GM21825 (cell line): ENCODE measurements around the gene MCAM.

Experiments
- ATAC-seq: cut with Tn5 transposase; IDR thresholded peaks from one replicate; pipeline ENCODE4 v1.9.1; 2021; ENCODE audit warnings: mild to moderate bottlenecking, moderate library complexity; ENCODE audit not compliant: unreplicated experiment

Gene MCAM

DNA sequence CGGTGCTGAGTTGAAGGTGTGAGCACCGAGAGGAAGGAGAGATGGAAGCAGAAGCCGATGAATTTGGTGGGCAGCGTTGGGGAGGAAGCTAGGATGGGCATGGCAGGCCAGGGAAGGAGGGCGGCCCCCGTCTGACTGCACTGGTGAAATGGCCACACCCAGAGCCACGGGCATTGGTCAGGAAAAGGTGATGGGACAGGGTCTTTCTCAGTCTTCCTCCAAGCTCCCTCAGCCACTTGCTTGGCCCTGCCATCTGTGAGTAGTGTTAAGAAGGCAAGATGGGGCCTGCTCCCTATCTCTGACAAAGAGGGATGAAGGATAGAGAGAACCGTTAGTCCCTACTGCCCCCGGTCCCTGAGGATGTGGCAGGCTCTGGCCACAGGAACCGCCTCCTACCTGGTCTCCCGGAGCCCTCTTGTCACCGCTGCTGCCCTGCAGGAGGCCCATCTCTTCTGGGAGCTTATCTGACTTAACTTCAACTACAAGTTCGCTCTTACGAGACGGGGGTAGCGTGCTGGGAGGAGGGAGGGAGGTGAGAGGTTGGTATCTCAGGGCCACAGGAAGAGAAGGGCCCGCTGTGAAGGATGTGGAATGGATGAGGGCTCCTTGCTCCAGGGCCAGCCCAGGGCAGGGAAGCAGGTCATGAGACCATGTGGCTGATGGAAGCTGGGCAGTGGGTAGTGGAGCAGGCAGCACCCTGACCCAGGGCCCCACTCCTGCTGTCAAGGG, 6.8 kb downstream of the MCAM start:
- no peak for ATAC-seq

DNA sequence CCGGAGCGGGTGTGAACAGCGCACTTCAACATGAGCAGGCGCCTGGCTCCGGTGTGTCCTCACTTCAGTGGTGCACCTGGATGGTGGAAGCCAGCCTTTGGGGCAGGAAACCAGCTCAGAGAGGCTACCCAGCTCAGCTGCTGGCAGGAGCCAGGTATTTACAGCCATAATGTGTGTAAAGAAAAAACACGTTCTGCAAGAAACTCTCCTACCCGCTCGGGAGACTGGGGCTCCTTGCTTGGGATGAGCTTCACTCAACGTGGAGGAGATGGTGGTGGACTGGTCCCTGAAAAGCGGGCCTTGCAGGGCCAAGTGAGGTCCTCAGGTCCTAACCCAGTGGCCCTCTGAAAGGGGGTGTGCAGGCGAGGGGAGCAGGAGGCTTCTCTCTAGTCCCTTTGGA, 7.5 kb downstream of the MCAM start:
- ATAC-seq = no peak

DNA sequence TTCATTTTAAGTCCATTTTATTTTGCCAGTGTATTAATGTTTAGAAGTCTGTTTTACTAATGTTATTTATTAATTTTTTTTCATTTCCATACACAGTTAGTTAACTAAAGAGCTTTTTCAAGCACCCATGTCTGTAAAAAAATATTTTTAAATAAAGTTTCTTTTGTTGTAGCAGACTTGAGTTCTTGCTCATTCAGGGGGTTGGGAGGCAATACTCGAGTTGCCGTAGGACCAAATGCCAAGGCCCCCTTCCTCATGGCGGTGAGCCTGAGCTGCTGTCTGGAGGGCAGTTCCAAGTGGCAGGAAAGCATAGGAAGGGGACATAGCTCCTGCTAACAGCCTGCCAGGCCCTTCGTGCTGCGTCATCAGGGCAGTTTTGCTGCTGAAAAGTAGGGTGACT, 9.0 kb downstream of the MCAM start:
- no peak for ATAC-seq

DNA sequence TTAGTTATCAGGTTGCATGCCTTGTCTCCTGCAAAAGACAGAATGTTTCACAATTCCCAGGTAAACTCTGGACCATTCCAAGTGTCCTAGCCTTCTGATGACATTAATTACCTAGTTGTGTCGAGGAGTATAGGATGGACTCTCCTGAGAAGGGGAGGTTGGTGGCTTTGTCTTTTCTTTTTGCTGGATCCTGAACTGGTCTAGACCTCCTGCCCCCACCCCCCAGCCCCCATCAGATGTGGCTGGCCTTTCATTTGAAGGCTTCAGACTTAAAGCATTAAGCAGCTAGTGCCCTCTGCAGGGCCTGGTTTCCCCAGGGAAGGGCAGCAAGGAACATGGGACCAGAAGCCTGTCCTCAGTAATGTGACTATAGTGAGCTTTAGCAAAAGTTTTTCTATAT, 9.7 kb downstream of the MCAM start:
- no peak for ATAC-seq

DNA sequence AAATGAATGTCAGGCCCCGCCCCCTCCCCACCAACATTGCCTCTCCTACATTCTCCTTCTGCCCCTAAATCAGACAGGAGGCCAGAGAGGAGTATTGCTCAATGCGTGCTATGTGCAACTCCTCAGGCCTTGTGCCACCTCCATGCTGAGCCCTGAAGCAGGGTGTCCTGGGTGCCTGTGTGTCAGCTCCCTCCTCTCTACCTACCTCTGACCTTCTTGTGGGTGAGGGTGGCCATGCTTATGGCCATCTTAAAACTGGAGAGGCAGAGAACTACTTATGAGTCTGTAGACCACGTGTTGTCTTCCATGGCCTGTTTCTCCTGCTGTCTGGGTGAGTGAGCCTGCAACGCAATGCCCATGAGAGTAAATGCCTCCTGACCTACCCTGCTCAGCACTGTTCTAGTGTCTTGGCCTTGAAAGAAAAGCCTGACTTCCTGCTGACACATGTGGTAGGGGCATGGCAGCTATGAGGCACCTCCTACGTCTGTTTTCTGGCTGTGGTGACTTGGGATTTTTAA, 10.5 kb downstream of the MCAM start:
- ATAC-seq = no peak

DNA sequence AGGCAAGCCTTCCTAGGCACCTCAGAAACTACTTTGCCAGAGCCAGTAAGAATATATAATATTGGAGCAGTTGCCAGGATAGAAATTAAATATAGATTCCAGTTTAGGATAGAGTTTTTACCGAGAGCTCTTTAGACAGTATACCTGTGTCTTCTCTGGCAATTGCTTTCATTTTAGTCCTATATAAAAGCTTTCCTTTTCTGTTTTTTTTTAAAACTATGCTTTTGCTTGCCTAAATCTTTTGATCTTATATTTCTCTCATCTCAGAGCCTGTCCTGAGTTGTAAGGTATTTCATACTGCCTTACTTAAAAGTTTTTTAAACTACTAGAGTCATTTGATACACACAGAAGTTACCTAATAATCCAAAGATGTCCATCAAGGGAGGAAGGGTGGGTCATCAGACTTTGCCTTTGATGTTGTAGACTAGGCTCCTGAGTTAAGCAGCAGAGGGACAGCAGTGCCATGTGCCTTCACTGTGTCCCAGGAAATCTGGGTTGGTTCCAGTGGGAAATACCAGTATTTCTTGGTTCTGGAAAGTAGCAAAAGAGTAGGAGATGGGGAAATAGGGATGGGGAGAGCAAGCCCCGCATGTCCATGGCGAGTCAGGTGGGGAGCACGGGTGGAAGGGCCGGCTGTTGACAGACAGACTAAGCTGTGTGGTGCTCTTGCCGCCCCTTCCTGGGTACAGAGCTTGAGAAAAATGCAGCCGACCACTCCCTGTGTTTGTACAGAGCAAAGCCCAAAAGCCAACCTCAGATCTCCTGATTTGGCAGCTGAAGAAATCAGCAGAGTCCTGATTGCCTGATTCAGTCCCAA, 11.2 kb downstream of the MCAM start:
- ATAC-seq = no peak

DNA sequence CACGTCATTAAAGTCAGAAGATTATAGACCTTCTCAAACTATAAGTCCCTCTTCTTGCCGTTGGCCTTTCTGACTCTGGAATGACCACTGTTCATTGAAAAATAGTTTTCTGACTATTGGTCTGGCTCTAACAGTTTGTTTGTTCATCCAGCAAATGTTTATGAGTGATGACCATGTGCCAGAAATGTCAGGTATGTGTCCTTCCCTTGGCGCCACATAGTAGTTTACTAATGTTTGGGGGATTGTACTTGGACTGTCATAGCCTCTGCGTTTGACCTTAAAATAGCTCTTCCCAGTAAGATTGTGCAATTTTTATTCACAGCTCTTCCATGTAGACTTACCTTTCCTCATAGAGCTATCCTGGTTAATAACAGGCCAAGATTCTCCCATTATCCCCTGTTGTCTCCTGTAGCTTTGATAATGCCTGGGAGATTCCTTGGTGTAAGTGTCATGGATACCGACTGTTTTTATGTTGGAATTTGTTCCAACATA, 13.7 kb downstream of the MCAM start:
- no peak for ATAC-seq

DNA sequence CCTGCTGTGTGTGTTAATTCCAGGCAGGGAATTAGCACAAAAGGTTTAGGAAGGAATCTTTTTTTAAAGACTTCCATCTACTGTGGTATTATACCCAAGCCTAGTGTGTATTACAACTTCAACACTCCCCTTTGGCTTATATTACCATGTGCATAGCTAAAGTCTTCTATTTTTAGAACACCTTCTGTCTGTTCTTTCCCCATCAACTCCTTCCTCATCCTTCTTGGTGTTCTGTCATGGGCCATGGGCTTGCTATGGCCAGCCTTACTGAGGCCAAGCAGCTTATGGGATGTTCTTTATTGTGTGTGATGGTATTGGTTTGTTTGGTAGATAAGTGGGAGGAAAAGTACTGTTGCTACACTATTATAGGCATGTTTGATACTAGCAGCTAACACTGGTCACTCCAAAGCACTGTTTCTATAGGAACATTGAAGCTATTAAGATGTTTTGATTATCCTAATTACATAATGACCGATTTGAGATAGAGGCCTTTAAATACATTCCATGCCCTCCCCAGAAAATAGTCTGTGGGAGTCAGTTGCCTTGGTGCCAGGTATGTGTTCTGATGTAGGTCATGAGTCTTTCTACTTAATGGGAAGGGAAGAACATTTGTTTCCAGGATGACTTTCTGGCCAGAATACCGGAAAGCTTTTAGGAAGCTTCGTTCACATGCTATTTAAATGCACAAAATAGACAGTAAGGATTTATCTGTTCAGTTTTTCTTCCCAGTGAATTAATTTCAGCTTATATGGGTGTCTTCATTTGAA, 16.5 kb downstream of the MCAM start:
- no peak for ATAC-seq

DNA sequence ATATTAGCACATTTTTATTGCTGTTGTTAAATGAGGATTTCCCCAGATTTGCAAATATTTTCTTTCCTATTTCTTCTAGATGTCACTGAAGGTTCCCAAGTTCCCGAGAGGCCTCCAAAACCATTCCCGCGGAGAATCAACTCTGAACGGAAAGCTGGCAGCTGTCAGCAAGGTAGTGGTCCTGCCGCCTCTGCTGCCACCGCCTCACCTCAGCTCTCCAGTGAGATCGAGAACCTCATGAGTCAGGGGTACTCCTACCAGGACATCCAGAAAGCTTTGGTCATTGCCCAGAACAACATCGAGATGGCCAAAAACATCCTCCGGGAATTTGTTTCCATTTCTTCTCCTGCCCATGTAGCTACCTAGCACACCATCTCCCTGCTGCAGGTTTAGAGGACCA, 17.5 kb downstream of the MCAM start:
- no peak for ATAC-seq

DNA sequence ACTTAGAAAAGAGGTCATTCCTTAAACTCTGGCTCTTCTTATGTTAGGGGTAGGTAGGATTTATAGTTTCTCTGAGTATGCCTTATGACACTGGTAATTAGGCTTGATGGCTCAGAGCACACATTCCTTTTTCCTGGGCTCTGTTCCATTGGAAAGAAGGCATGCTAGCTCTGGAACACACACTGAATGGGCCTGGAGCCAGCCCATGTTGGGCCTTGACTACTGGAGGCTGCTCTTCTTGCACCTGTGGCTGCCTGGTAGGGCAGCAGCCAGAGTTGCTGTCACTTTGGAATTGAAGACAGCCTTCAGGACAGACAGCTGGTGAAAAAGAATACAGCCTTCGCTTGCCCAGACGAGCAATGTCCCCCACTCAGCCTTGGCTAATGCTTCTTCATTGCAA, 18.2 kb downstream of the MCAM start:
- ATAC-seq = no peak

DNA sequence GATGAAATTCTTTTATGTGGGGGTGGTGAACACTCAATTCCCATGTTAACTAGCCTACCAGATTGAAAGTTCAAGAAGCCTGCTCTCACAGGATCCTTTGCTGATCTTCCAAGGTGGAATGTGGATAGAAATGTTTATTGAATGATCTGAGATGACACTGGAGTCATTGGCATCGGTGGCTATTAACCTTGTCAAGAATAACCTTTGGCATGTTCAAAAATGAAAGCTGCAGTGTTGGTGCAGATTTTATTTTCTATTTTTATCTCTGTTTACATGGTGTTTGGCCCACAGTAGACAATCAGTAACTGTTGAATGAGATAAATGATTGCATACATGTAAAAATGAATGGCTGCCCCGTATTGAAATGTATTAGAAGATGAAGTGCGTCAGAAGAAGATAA, 19.0 kb downstream of the MCAM start:
- ATAC-seq = no peak

DNA sequence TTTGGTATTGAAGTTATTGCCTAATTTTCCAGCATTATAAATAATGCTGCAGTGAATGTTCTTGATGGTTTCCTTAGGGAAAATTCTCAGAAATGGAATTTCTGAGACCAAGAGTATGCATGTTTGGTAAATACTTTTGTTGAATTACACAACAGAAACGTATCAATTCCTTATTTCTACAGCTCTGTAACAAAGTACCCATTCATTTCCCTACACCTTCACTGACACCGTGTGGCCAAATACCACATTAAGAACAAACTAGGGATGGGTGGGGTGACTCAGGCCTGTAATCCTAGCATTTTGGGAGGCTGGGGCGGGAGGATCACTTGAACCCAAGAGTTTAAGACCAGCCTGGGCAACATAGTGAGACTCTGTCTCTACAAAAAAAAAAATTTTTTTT, 21.8 kb downstream of the MCAM start:
- no peak for ATAC-seq

DNA sequence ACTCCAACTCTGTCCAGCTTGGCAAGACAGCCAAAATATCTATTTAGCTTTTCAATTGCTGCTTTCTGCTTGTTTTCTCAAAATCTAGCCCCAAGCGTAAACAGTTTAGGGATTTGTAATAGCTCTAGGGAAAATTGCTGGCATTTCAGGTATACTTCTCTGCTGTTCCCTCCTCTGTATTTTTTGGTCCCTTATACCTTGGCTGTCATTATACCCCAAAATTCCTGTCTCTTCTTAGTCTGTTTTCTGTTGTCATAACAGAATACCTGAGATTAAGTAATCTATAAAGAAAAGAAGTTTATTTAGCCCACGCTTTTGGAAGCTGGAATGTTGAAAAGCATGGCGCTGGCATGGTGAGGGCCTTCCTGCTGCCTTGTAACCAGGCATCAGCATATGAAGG, 23.5 kb downstream of the MCAM start:
- ATAC-seq = no peak

DNA sequence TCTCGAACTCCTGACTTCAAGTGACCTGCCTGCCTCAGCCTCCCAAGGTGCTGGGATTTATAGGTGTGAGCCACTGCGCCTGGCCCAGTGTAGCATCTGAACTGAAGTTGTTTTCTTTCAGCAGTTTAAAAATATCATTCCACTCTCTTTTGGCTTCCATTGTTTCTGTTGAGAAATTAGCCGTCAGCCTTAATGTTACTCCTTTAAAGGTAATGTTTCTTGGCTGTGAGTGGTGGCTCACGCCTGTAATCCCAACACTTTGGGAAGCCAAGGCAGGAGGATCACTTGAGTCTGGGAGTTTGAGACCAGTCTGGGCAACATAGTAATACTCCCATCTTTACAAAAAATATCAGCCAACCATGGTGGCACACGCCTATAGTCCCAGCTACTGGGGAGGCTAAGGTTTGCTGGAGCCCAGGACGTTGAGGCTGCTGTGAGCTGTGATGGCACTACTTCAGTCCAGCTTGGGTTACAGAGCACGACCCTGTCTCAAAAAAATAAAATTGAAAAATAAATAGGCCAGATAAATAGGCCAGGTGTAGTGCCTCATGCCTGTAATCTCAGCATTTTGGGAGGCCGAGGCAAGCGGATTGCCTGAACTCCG, 25.9 kb downstream of the MCAM start:
- no peak for ATAC-seq

DNA sequence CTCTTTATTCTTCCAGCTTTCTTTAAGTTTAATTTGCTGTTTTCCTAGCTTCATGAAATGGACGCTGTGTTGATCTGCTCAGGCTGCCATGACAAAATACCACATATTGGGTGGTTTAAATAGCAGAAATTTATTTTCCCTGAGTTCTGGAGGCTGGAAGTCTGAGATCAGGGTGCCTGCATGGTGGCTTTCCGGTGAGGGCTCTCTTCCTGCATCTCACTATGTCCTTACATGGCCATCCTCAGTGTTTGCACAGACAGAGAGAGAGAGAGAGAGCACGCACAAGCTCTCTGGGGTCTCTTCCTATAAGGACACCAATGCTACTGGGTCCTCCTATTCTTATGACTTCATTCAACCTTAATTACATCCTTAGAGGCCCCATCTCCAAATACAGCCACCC, 28.7 kb downstream of the MCAM start:
- ATAC-seq = no peak

DNA sequence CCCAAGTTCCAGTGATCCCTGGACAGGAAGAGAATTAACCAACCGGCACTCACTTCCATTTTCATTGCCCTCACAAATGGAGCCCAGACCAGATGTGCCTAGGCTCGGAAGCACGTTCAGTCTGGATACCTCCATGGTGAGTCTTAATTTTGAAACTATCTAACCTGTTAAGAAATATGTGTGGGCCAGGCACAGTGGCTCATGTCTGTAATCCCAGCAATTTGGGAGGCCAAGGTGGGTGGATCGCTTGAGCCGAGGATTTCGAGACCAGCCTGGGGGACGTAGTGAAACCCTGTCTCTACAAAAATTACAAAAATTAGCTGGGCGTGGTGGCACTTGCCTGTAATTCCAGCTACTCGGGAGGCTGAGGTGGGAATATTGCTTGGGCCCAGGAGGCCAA, 31.5 kb downstream of the MCAM start:
- ATAC-seq = no peak

DNA sequence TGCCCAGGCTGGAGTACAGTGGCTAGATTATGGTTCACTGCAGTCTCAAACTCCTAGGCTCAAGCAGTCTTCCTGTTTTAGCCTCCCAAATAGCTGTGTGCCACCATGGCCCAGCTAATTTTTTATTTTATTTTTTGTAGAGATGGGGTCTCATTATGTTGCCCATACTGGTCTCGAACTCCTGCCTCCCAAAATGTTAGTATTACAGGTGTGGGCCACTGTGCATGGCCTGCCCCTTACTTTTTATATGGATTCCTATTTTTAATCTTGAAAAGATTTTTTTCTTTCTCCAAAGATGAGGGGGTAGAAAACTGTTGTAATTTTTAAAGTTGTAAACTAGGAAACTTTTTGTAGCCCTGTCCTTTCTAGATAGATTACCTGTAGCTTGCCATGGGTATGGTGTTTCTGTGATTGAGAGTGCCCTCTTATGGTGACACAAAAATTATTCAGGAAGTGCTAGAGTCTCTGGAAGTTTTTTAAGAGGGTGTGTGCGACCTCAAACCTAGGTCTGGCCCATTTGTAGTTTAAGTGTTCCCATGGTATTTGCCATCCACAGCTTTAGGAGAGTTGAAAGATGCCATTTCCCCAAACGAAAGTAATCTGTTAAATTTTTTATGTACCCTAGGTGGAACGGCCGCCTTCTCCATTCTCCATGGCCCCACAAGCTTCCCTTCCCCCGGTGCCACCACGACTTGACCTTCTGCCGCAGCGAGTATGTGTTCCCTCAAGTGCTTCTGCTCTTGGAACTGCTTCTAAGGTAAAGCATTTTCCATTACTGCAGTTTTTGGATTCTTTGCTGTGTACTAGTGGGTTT, 32.4 kb downstream of the MCAM start:
- no peak for ATAC-seq

DNA sequence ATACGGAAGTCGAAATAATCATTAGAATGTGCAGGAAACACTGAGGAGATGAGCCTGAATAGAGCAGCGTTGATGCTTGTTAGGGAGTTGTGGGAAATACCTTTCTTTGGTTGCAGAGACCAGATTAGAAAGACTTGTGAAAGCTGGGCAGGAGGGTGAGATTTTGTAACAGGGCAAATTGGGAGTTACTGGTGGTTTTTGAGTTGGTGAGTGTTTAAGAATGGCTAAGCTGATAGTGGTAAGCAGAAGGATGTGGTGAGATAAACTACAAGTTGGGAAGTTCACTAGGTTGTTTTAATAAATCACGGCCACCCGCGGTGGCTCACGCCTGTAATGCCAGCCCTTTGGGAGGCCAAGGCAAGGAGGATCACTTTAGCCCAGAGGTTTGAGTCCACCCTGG, 34.4 kb downstream of the MCAM start:
- no peak for ATAC-seq

DNA sequence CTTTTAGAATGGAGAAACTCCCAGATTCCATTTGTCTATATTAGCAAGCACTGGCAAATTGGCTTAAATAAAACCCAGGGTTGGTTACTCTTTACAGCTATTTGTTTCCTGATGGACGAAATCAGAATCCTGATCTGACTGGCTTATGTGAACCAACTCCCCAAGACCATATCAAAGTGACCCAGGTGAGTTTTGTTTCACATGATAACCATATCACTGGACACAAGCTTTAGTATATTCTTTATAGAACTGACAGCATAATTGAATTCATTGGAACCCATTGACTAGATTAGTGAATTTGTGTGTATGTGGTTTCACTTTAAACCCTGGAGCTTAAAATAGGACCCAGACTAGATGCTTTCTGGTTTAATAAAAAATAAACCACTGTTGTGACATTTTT, 39.3 kb downstream of the MCAM start:
- no peak for ATAC-seq

DNA sequence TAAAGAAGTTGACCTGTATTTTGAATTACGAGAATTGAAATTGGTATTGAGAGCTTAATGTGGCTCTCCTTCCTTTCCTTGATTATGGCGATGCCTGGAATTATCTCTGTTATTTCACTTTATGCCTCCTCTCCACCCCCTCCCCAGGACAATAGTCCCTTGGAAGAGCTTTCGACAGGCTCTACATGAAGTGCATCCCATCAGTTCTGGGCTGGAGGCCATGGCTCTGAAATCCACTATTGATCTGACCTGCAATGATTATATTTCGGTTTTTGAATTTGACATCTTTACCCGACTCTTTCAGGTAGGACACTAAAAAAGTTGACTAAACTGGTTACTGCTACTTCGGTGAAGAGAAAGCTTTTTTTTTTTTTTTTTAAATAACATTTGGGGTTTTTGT, 43.2 kb downstream of the MCAM start:
- no peak for ATAC-seq
